ENCODE measurements around the gene TOMM22. TPM values are rescaled to one million over a fixed set of nuclear protein-coding genes. Genes with fewer than 3 reads are reported as not detected.
A peak's percentile ranks its signal among the peaks of the same experiment; 100 is the strongest.

Gene TOMM22
- total RNA-seq, 1 donor from 2014 or later = 91.6 TPM

DNA sequence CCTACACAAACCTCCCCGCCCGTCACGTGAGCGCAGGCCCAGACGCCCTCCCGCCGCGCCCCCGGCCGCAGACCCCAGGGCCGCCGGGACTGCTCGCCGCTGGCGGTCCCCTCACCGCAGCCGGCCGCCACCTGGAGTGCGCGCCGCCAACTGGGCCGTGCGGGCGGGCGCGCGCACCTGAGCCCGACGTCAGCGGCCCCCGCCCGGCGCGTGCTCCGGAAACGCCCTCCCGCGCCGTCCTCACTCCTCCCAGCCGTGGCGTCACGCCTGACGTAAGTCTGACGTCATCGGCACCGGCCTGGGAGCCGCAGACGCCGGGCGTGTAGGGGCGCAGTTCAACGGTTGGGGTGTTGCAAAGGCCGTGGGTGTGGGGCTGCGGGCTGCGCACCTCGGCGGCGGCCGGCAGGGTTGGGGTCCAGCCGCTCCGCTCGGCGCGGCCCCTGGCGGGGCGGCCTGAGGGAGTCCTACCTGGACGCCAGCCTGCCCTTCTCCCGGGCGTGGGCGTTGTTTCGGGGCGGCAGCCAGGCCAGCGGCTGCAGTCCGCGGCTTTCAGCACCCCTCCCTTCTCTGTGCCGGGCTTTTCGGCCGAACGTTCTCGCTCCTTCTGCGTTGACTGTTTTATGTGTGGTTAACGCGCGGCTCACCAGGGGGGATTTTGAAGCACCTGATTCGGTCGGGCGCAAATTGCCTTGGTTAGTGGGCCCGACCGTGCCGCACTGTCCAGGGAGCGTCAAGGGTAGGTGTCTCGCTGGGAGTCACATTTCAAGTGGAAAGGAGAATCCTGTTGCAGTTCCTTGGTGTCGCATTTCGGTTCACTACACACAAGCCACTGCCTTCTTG lies 19.3 kb downstream of the TOMM22 start, which contains the start of gene JOSD1:
JOSD1 (minus strand) TSS at position 155 of the 840 bp plus-strand sequence. CDS start 956 bp downstream, outside the sequence.
- Mint-ChIP-seq H3K4me3 (peak within 1 kb of the TSS; percentile 99), H3K9me3 (no peaks in the 10 kb centered on the region), H3K36me3 (peaks cover 14% of the 10 kb centered on the region), H3K27ac (peak within 1 kb of the TSS; percentile 100), H3K4me1 (ENCODE audit: unreplicated experiment) (peaks cover 49% of the 10 kb centered on the region), H3K27me3 (peaks cover 6% of the 10 kb centered on the region)
- TF ChIP-seq CTCF (conservative IDR thresholded peaks at IDR 0.05) = no peak
- DNase-seq (ENCODE audit: extremely low spot score, unreplicated experiment) = peak; percentile 97

DNA sequence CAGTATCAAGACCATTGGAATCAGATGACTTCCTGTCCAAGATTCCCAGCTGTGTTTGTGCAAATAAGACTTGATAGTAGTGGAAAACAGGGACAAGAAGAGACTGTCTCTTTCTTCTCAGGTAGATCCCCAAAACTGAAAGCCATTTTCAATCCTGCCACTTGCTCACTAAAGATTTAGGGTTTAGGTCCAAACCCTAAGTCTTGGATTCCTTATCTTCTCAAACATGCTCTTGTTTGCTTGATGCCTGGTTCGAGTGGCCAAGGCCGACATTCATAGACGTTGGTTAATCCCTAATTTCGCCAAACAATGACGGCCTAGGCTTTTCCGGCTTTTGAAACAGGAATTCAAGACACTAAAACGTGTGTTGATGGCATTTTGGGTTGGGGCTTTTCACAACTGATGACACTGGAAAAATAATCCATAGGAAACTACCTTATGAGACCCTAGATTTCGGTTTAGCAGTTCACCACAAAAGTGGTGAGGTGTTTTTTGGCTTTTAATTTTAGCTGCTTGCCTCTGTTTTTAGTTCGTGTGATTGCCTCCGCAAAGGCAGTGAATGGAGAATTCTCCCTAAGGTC lies 23.0 kb downstream of the TOMM22 start:
- no peaks in the 10 kb centered on the region for H3K9me3 Mint-ChIP-seq
- H3K27ac Mint-ChIP-seq = peak overlapping the region; percentile 97
- TF ChIP-seq CTCF (conservative IDR thresholded peaks at IDR 0.05) = no peak
- H3K27me3 Mint-ChIP-seq = peaks cover 6% of the 10 kb centered on the region
- H3K36me3 Mint-ChIP-seq = no peaks in the 10 kb centered on the region
- peak overlapping the region; percentile 90 for H3K4me3 Mint-ChIP-seq
- H3K4me1 Mint-ChIP-seq (ENCODE audit: unreplicated experiment) = peaks cover 42% of the 10 kb centered on the region
- no peak for DNase-seq (ENCODE audit: extremely low spot score, unreplicated experiment)

- no peak for TF ChIP-seq CTCF (conservative IDR thresholded peaks at IDR 0.05)
- H3K4me3 Mint-ChIP-seq = peak within 1 kb of the TSS; percentile 95
- H3K27ac Mint-ChIP-seq = peak within 1 kb of the TSS; percentile 97
- H3K27me3 Mint-ChIP-seq = peaks cover 6% of the 10 kb centered on the region
- H3K9me3 Mint-ChIP-seq = no peaks in the 10 kb centered on the region
- peaks cover 41% of the 10 kb centered on the region for H3K4me1 Mint-ChIP-seq (ENCODE audit: unreplicated experiment)
- DNase-seq (ENCODE audit: extremely low spot score, unreplicated experiment) = peak; percentile 96
- H3K36me3 Mint-ChIP-seq = no peaks in the 10 kb centered on the region
Observed at GRCh38 chr22:38705235-38706100, 23.7 kb downstream of the TOMM22 start, which contains the start of gene GTPBP1. TSS of gene GTPBP1 (plus strand) at chr22:38705944. CDS start at chr22:38705956, 12 bp downstream.

DNA sequence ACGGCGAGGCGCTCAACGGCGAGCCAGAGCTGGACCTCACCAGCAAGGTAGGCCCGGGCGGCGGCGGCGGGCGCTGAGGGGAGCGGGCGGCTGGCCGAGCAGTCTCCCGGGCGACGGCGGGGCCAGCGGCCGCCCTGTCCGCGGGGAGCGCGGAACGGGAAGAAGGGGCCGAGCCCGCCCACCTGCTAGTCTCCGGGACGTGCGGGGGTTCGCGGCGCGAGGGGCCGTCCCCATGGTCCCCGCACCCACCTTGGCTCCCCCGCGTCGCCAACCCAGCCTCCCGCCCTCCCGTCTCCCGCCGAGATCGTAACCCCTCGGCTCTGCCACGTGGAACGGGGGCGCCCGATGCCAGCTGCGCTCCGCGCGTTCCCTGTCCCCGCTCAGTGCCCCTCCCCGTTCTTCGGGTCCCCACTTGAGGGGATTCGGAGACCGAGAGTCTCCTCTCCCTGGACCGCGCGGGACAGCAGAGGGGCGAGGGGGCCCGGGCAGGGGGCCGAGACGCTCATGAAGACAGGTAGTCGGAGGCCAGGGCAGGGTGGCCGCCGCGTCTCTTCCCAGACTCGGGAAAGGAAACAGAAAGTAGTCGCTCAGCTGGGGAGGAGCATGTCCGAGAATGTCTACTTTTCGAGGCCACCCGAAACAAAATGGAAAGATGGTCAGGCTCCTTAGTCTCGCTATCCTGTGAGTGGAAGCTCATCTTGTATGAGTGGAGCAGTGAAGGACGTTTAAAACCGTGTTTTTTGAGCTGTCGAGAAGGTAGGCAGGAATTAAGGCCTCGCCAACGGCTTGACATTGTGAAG lies 24.5 kb downstream of the TOMM22 start:
- peaks cover 3% of the 10 kb centered on the region for H3K36me3 Mint-ChIP-seq
- no peak for TF ChIP-seq CTCF (conservative IDR thresholded peaks at IDR 0.05)
- no peak for DNase-seq (ENCODE audit: extremely low spot score, unreplicated experiment)
- H3K4me3 Mint-ChIP-seq = peak overlapping the region; percentile 95
- peak overlapping the region; percentile 85 for H3K27ac Mint-ChIP-seq
- peaks cover 4% of the 10 kb centered on the region for H3K27me3 Mint-ChIP-seq
- H3K9me3 Mint-ChIP-seq = no peaks in the 10 kb centered on the region
- peaks cover 43% of the 10 kb centered on the region for H3K4me1 Mint-ChIP-seq (ENCODE audit: unreplicated experiment)

DNA sequence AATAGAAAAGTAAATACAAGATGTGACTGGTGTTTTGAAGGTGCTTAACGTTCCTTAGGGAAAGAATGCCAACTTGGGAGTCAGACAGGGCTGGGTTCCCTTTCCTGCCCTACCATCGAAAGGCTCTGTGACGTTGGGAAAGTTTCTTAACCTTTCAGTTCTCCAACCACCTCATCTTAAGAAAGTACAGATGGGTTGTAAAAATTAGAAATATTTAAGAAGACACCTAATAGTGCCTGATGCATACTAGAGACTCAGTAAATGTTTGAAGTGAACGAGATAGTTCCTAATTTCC lies 25.1 kb downstream of the TOMM22 start:
- Mint-ChIP-seq H3K36me3 (peaks cover 3% of the 10 kb centered on the region), H3K4me3 (peak overlapping the region; percentile 95), H3K4me1 (ENCODE audit: unreplicated experiment) (peaks cover 39% of the 10 kb centered on the region), H3K27ac (peak overlapping the region; percentile 85), H3K27me3 (no peaks in the 10 kb centered on the region), H3K9me3 (no peaks in the 10 kb centered on the region)
- TF ChIP-seq CTCF (conservative IDR thresholded peaks at IDR 0.05) = no peak
- DNase-seq (ENCODE audit: extremely low spot score, unreplicated experiment) = no peak

Data from type B pancreatic cell (in vitro differentiated cells).